ENCODE data around the gene SCAMP5.

Gene SCAMP5

DNA sequence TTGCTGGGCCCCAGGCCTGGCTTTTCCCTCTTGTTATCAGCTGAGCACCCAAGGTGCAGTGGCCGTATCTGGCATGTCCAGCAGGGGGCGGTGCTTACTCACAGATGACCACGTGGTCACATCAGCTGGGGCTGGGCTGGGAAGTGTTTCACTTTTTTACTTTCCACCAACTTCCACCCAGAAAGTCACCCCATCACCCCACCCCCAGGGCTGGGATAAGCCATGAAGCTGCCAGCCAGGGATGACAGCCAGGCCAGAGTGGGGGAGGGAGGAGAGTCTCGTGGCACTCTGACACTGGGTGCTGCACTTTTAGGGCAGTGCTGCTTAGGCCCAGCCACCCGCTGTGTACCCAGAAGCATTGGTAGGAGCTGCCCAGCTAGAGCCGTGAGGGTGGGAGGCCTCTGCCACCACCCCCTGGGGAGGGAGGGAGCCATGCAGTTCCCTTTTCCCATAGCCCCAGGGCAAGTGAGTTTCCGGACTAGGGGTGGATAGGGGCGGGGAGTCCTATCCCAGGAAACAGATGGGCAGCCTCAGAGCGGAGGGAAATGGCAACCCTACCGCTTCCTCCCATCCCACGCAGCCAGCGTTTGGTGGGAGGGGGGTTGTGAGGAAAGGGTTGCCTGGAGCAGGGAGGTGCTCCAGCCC is 34.1 kb downstream of the SCAMP5 start:
- Histone ChIP-seq H3K27ac (peak overlapping the region; percentile 53), H3K36me3 (replicated peaks) (no peaks in the 10 kb centered on the region)
- in situ Hi-C loops (cut with HindIII; ENCODE audit: low pct_ligation_motif_present, low sequenced_read_pairs) = no loop called here

GRCh38 chr15:75030023-75030413 is 34.7 kb downstream of the SCAMP5 start:
- H3K27ac ChIP-seq = peak overlapping the region; percentile 53
- no peak for DNase-seq
- TF ChIP-seq, protein P1, sequence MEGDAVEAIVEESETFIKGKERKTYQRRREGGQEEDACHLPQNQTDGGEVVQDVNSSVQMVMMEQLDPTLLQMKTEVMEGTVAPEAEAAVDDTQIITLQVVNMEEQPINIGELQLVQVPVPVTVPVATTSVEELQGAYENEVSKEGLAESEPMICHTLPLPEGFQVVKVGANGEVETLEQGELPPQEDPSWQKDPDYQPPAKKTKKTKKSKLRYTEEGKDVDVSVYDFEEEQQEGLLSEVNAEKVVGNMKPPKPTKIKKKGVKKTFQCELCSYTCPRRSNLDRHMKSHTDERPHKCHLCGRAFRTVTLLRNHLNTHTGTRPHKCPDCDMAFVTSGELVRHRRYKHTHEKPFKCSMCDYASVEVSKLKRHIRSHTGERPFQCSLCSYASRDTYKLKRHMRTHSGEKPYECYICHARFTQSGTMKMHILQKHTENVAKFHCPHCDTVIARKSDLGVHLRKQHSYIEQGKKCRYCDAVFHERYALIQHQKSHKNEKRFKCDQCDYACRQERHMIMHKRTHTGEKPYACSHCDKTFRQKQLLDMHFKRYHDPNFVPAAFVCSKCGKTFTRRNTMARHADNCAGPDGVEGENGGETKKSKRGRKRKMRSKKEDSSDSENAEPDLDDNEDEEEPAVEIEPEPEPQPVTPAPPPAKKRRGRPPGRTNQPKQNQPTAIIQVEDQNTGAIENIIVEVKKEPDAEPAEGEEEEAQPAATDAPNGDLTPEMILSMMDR (IDR thresholded peaks at IDR 0.05; ENCODE audit: low read depth, low read length, missing control alignments) = no peak
- in situ Hi-C loops (cut with HindIII; ENCODE audit: low pct_ligation_motif_present, low sequenced_read_pairs) = no loop called here
- no peak overlapping the region for H3K4me3 ChIP-seq (ENCODE audit: low read depth, low read length)
- no peaks in the 10 kb centered on the region for H3K36me3 ChIP-seq (replicated peaks)
- no peaks in the 10 kb centered on the region for H3K27me3 ChIP-seq (replicated peaks)

More for the DNA sequence above, 34.1 kb downstream of the SCAMP5 start:
- Histone ChIP-seq H3K4me3 (ENCODE audit: low read depth, low read length) (peak overlapping the region; percentile 30), H3K27me3 (replicated peaks) (no peaks in the 10 kb centered on the region)
- TF ChIP-seq, protein P1 (IDR thresholded peaks at IDR 0.05; ENCODE audit: low read depth, low read length, missing control alignments) = peak; percentile 94
- peak; percentile 85 for DNase-seq

GRCh38 chr15:75030424-75030823 is 35.1 kb downstream of the SCAMP5 start:
- H3K4me3 ChIP-seq (ENCODE audit: low read depth, low read length) = no peak overlapping the region

DNA sequence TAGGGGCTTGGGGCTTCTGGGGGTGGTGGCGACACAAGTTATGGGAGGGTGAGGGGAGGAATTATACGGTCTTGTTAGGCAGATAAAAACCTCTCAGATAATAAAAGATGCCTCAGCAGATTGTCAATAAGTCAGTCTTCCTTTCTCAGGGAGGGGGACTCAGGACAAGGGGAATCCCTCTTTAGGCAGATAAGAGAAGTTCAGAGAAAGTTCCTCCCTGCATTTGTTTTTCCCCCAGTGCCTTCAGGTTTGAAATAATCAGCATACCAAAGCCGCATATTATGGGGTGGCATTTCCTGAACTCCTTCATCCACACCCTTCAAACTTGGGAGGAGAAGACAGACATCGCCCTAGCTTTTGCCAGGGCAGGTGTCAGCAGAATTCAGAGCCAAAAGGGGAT is 36.5 kb downstream of the SCAMP5 start:
- Histone ChIP-seq H3K27me3 (replicated peaks) (no peaks in the 10 kb centered on the region), H3K27ac (no peak overlapping the region), H3K36me3 (replicated peaks) (no peaks in the 10 kb centered on the region), H3K4me3 (ENCODE audit: low read depth, low read length) (no peak overlapping the region)
- DNase-seq = peak; percentile 15
- TF ChIP-seq, protein P1 (IDR thresholded peaks at IDR 0.05; ENCODE audit: low read depth, low read length, missing control alignments) = no peak
- in situ Hi-C loops (cut with HindIII; ENCODE audit: low pct_ligation_motif_present, low sequenced_read_pairs) = no loop called here

More at GRCh38 chr15:75030424-75030823, 35.1 kb downstream of the SCAMP5 start:
- TF ChIP-seq, protein P1 (IDR thresholded peaks at IDR 0.05; ENCODE audit: low read depth, low read length, missing control alignments) = peak; percentile 26
- DNase-seq = no peak
- in situ Hi-C loops (cut with HindIII; ENCODE audit: low pct_ligation_motif_present, low sequenced_read_pairs) = no loop called here
- H3K36me3 ChIP-seq (replicated peaks) = no peaks in the 10 kb centered on the region
- no peaks in the 10 kb centered on the region for H3K27me3 ChIP-seq (replicated peaks)
- no peak overlapping the region for H3K27ac ChIP-seq

GRCh38 chr15:75032395-75032794 is 37.0 kb downstream of the SCAMP5 start:
- DNase-seq = no peak
- no peak overlapping the region for H3K4me3 ChIP-seq (ENCODE audit: low read depth, low read length)
- in situ Hi-C loops (cut with HindIII; ENCODE audit: low pct_ligation_motif_present, low sequenced_read_pairs) = no loop called here
- H3K36me3 ChIP-seq (replicated peaks) = no peaks in the 10 kb centered on the region
- H3K27me3 ChIP-seq (replicated peaks) = no peaks in the 10 kb centered on the region
- TF ChIP-seq, protein P1 (IDR thresholded peaks at IDR 0.05; ENCODE audit: low read depth, low read length, missing control alignments) = no peak
- no peak overlapping the region for H3K27ac ChIP-seq

GRCh38 chr15:75033809-75034208 is 38.4 kb downstream of the SCAMP5 start:
- in situ Hi-C loops (cut with HindIII; ENCODE audit: low pct_ligation_motif_present, low sequenced_read_pairs) = no loop called here
- no peak for DNase-seq
- no peak overlapping the region for H3K27ac ChIP-seq
- H3K4me3 ChIP-seq (ENCODE audit: low read depth, low read length) = no peak overlapping the region
- no peaks in the 10 kb centered on the region for H3K36me3 ChIP-seq (replicated peaks)
- TF ChIP-seq, protein P1 (IDR thresholded peaks at IDR 0.05; ENCODE audit: low read depth, low read length, missing control alignments) = no peak
- no peaks in the 10 kb centered on the region for H3K27me3 ChIP-seq (replicated peaks)

All from brain microvascular endothelial cell (primary cell).